ENCODE results near the gene ABLIM2.

GRCh38 chr4:7999279-7999678 lies 159.3 kb downstream of the ABLIM2 start:
- no peak for TF ChIP-seq EZH2 (IDR thresholded peaks at IDR 0.05; ENCODE audit: borderline replicate concordance, insufficient read depth, low read length, poor library complexity, severe bottlenecking)
- TF ChIP-seq, protein P1, sequence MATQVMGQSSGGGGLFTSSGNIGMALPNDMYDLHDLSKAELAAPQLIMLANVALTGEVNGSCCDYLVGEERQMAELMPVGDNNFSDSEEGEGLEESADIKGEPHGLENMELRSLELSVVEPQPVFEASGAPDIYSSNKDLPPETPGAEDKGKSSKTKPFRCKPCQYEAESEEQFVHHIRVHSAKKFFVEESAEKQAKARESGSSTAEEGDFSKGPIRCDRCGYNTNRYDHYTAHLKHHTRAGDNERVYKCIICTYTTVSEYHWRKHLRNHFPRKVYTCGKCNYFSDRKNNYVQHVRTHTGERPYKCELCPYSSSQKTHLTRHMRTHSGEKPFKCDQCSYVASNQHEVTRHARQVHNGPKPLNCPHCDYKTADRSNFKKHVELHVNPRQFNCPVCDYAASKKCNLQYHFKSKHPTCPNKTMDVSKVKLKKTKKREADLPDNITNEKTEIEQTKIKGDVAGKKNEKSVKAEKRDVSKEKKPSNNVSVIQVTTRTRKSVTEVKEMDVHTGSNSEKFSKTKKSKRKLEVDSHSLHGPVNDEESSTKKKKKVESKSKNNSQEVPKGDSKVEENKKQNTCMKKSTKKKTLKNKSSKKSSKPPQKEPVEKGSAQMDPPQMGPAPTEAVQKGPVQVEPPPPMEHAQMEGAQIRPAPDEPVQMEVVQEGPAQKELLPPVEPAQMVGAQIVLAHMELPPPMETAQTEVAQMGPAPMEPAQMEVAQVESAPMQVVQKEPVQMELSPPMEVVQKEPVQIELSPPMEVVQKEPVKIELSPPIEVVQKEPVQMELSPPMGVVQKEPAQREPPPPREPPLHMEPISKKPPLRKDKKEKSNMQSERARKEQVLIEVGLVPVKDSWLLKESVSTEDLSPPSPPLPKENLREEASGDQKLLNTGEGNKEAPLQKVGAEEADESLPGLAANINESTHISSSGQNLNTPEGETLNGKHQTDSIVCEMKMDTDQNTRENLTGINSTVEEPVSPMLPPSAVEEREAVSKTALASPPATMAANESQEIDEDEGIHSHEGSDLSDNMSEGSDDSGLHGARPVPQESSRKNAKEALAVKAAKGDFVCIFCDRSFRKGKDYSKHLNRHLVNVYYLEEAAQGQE (IDR thresholded peaks at IDR 0.05; ENCODE audit: borderline replicate concordance) = no peak
- TF ChIP-seq, protein P2, sequence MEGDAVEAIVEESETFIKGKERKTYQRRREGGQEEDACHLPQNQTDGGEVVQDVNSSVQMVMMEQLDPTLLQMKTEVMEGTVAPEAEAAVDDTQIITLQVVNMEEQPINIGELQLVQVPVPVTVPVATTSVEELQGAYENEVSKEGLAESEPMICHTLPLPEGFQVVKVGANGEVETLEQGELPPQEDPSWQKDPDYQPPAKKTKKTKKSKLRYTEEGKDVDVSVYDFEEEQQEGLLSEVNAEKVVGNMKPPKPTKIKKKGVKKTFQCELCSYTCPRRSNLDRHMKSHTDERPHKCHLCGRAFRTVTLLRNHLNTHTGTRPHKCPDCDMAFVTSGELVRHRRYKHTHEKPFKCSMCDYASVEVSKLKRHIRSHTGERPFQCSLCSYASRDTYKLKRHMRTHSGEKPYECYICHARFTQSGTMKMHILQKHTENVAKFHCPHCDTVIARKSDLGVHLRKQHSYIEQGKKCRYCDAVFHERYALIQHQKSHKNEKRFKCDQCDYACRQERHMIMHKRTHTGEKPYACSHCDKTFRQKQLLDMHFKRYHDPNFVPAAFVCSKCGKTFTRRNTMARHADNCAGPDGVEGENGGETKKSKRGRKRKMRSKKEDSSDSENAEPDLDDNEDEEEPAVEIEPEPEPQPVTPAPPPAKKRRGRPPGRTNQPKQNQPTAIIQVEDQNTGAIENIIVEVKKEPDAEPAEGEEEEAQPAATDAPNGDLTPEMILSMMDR (IDR thresholded peaks at IDR 0.05; ENCODE audit: poor library complexity, severe bottlenecking) = no peak
- TF ChIP-seq EP300 (conservative IDR thresholded peaks at IDR 0.05; ENCODE audit: poor library complexity, severe bottlenecking) = no peak
- no peak for TF ChIP-seq RAD21 (conservative IDR thresholded peaks at IDR 0.05)

Data from neural cell (in vitro differentiated cells).